WTC11 (cell line): Measurements from ENCODE around the gene DCAF6. TPM values are rescaled to one million over a fixed set of nuclear protein-coding genes. Genes with fewer than 3 reads are reported as not detected.

Experiments used
- ATAC-seq: fragments of 200-7000 bp; cut with Tn5 transposase; 2 replicates; pipeline ENCODE4 v1.10.0; 2021; ENCODE audit warnings: mild to moderate bottlenecking, moderate library complexity
- CTCF ChIA-PET: fragments of 300-600 bp; sonication (Branson Sonifier 250); formaldehyde crosslinking; loops from one replicate; lab custom pipeline; 2021; ENCODE audit warnings: antibody characterized with exemption; lab: Charles Lee
- POLR2A ChIA-PET: fragments of 350-600 bp; sonication (Branson Sonifier 250); formaldehyde crosslinking; loops from one replicate; lab custom pipeline; 2021; ENCODE audit warnings: antibody characterized with exemption; lab: Charles Lee
- DNase-seq: peaks from one replicate; pipeline ENCODE4 v3.0.0; 2021; ENCODE audit warnings: low spot score
- H3K27ac Mint-ChIP-seq: 2 replicates; pipeline ENCODE4 v1.8.0; 2021; ENCODE audit warnings: mixed read lengths
- H3K27me3 Mint-ChIP-seq: 2 replicates; pipeline ENCODE4 v1.8.0; 2021; ENCODE audit warnings: low read depth, mild to moderate bottlenecking, moderate library complexity, mixed read lengths
- H3K36me3 Mint-ChIP-seq: 2 replicates; pipeline ENCODE4 v1.8.0; 2021; ENCODE audit warnings: mixed read lengths
- H3K4me1 Mint-ChIP-seq: 2 replicates; pipeline ENCODE4 v1.8.0; 2022; ENCODE audit warnings: mixed read lengths
- H3K4me3 Mint-ChIP-seq: 2 replicates; pipeline ENCODE4 v1.8.0; 2021; ENCODE audit warnings: mild to moderate bottlenecking, moderate library complexity, mixed read lengths
- H3K9me3 Mint-ChIP-seq: 2 replicates; pipeline ENCODE4 v1.8.0; 2021; ENCODE audit warnings: mixed read lengths
- CREM ChIP-seq: sonication (generic); formaldehyde crosslinking; IDR thresholded peaks from 2 replicates; pipeline ENCODE4 v1.8.1; 2022; ENCODE audit warnings: mild to moderate bottlenecking, missing genetic modification reagents, moderate library complexity
- ELF4 ChIP-seq: sonication (generic); formaldehyde crosslinking; IDR thresholded peaks from 2 replicates; pipeline ENCODE4 v1.8.1; 2022; ENCODE audit warnings: low read depth, mild to moderate bottlenecking, moderate library complexity, missing genetic modification reagents
- FOXP1 ChIP-seq: sonication (generic); formaldehyde crosslinking; IDR thresholded peaks from 2 replicates; pipeline ENCODE4 v1.8.0; 2022; ENCODE audit warnings: missing genetic modification reagents, mild to moderate bottlenecking, moderate library complexity, borderline replicate concordance
- GABPB1 ChIP-seq: sonication (generic); formaldehyde crosslinking; IDR thresholded peaks from 2 replicates; pipeline ENCODE4 v1.8.1; 2023; ENCODE audit warnings: mild to moderate bottlenecking, missing genetic modification reagents
- MXD4 ChIP-seq: fragments of 250-450 bp; sonication (Bioruptor Pico); IDR thresholded peaks from 2 replicates; pipeline ENCODE4 v1.8.0; 2021; ENCODE audit warnings: mild to moderate bottlenecking, moderate library complexity, borderline replicate concordance
- NR1H2 ChIP-seq: sonication (generic); formaldehyde crosslinking; IDR thresholded peaks from 2 replicates; pipeline ENCODE4 v1.9.0; 2021; ENCODE audit warnings: mild to moderate bottlenecking, moderate library complexity, missing genetic modification reagents
- NR3C1 ChIP-seq: sonication (generic); formaldehyde crosslinking; conservative IDR thresholded peaks from 2 replicates; pipeline ENCODE4 v1.8.1; 2023; ENCODE audit warnings: low read depth, mild to moderate bottlenecking, missing genetic modification reagents
- OVOL2 ChIP-seq: fragments of 250-450 bp; sonication (Bioruptor Pico); IDR thresholded peaks from 2 replicates; pipeline ENCODE4 v1.9.0; 2021; ENCODE audit warnings: mild to moderate bottlenecking, borderline replicate concordance
- PRRX2 ChIP-seq: fragments of 250-450 bp; sonication (Bioruptor Pico); IDR thresholded peaks from 2 replicates; pipeline ENCODE4 v1.8.0; 2021; ENCODE audit warnings: mild to moderate bottlenecking
- RELA ChIP-seq: sonication (generic); formaldehyde crosslinking; IDR thresholded peaks from 2 replicates; pipeline ENCODE4 v1.8.1; 2022; ENCODE audit warnings: missing genetic modification reagents, mild to moderate bottlenecking, borderline replicate concordance
- SMAD3 ChIP-seq: sonication (generic); formaldehyde crosslinking; IDR thresholded peaks from 2 replicates; pipeline ENCODE4 v1.8.0; 2022; ENCODE audit warnings: missing genetic modification reagents, mild to moderate bottlenecking, borderline replicate concordance
- TCF7 ChIP-seq: sonication (generic); formaldehyde crosslinking; IDR thresholded peaks from 2 replicates; pipeline ENCODE4 v1.8.0; 2022; ENCODE audit warnings: mild to moderate bottlenecking, low read depth, missing genetic modification reagents, moderate library complexity
- TEAD4 ChIP-seq: sonication (generic); formaldehyde crosslinking; IDR thresholded peaks from 2 replicates; pipeline ENCODE4 v1.8.0; 2022; ENCODE audit warnings: mild to moderate bottlenecking, missing genetic modification reagents
- TP53 ChIP-seq: sonication (generic); formaldehyde crosslinking; IDR thresholded peaks from 2 replicates; pipeline ENCODE4 v1.8.1; 2023; ENCODE audit warnings: mild to moderate bottlenecking, missing genetic modification reagents
- ZBTB21 ChIP-seq: sonication (generic); formaldehyde crosslinking; IDR thresholded peaks from 2 replicates; pipeline ENCODE4 v1.8.1; 2023; ENCODE audit warnings: mild to moderate bottlenecking, missing genetic modification reagents, borderline replicate concordance
- ZNF232 ChIP-seq: sonication (generic); formaldehyde crosslinking; IDR thresholded peaks from 2 replicates; pipeline ENCODE4 v1.8.0; 2022; ENCODE audit warnings: mild to moderate bottlenecking, missing genetic modification reagents
- ZNF423 ChIP-seq: fragments of 250-450 bp; sonication (Bioruptor Pico); IDR thresholded peaks from 2 replicates; pipeline ENCODE4 v2.1.2; 2022; ENCODE audit warnings: mild to moderate bottlenecking, moderate library complexity
- ZNF671 ChIP-seq: fragments of 250-450 bp; sonication (Bioruptor Pico); IDR thresholded peaks from 2 replicates; pipeline ENCODE4 v1.8.0; 2021; ENCODE audit warnings: mild to moderate bottlenecking
- total RNA-seq: library from RNA; stranded (reverse); gene quantifications from 3 replicates; pipeline ENCODE4 v1.2.3, GENCODE V29; 2021
- TF ChIP-seq, protein P1 (sequence below): sonication (generic); formaldehyde crosslinking; IDR thresholded peaks from 2 replicates; pipeline ENCODE4 v1.8.0; 2023; ENCODE audit warnings: missing genetic modification reagents
- TF ChIP-seq, protein P2 (sequence below): sonication (generic); formaldehyde crosslinking; IDR thresholded peaks from 2 replicates; pipeline ENCODE4 v1.8.1; 2022; ENCODE audit warnings: low read depth, mild to moderate bottlenecking, moderate library complexity, missing genetic modification reagents, borderline replicate concordance
- TF ChIP-seq, protein P3 (sequence below): sonication (generic); formaldehyde crosslinking; IDR thresholded peaks from 2 replicates; pipeline ENCODE4 v1.8.1; 2023; ENCODE audit warnings: mild to moderate bottlenecking, missing genetic modification reagents, moderate library complexity
- TF ChIP-seq, protein P4 (sequence below): fragments of 250-450 bp; sonication (Bioruptor Pico); IDR thresholded peaks from 2 replicates; pipeline ENCODE4 v1.8.0; 2021; ENCODE audit warnings: mild to moderate bottlenecking
- TF ChIP-seq, protein P5 (sequence below): fragments of 250-450 bp; sonication (Bioruptor Pico); IDR thresholded peaks from 2 replicates; pipeline ENCODE4 v1.9.0; 2021; ENCODE audit warnings: mild to moderate bottlenecking
- TF ChIP-seq, protein P6 (sequence below): sonication (generic); formaldehyde crosslinking; IDR thresholded peaks from 2 replicates; pipeline ENCODE4 v1.8.1; 2022; ENCODE audit warnings: mild to moderate bottlenecking, missing genetic modification reagents, moderate library complexity, borderline replicate concordance
- TF ChIP-seq, protein P7 (sequence below): sonication (generic); formaldehyde crosslinking; IDR thresholded peaks from 2 replicates; pipeline ENCODE4 v1.8.1; 2022; ENCODE audit warnings: mild to moderate bottlenecking, moderate library complexity, missing genetic modification reagents

The DCAF6 gene
- total RNA-seq, 1 experiment from 2014 or later = 13.5 TPM

DNA sequence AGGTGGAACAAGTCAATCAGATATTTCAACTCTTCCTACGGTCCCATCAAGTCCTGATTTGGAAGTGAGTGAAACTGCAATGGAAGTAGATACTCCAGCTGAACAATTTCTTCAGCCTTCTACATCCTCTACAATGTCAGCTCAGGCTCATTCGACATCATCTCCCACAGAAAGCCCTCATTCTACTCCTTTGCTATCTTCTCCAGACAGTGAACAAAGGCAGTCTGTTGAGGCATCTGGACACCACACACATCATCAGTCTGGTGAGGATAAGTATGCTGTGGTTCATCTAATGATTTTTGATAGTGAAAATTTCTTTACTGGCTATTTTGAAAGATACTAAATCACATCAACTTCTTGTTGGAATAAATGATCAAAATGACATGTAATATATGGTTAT, 68.0 kb downstream of the DCAF6 start (continued):
- no peak for TF ChIP-seq RELA (CRISPR knock-in tag)
- no peak for TF ChIP-seq OVOL2 (CRISPR knock-in tag)
- TF ChIP-seq, protein P1, sequence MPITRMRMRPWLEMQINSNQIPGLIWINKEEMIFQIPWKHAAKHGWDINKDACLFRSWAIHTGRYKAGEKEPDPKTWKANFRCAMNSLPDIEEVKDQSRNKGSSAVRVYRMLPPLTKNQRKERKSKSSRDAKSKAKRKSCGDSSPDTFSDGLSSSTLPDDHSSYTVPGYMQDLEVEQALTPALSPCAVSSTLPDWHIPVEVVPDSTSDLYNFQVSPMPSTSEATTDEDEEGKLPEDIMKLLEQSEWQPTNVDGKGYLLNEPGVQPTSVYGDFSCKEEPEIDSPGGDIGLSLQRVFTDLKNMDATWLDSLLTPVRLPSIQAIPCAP (CRISPR knock-in tag) = no peak
- no peak for TF ChIP-seq TCF7 (CRISPR knock-in tag)
- TF ChIP-seq, protein P2, sequence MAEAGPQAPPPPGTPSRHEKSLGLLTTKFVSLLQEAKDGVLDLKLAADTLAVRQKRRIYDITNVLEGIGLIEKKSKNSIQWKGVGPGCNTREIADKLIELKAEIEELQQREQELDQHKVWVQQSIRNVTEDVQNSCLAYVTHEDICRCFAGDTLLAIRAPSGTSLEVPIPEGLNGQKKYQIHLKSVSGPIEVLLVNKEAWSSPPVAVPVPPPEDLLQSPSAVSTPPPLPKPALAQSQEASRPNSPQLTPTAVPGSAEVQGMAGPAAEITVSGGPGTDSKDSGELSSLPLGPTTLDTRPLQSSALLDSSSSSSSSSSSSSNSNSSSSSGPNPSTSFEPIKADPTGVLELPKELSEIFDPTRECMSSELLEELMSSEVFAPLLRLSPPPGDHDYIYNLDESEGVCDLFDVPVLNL (CRISPR knock-in tag) = no peak
- TF ChIP-seq, protein P3, sequence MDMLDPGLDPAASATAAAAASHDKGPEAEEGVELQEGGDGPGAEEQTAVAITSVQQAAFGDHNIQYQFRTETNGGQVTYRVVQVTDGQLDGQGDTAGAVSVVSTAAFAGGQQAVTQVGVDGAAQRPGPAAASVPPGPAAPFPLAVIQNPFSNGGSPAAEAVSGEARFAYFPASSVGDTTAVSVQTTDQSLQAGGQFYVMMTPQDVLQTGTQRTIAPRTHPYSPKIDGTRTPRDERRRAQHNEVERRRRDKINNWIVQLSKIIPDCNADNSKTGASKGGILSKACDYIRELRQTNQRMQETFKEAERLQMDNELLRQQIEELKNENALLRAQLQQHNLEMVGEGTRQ (CRISPR knock-in tag) = no peak

DNA sequence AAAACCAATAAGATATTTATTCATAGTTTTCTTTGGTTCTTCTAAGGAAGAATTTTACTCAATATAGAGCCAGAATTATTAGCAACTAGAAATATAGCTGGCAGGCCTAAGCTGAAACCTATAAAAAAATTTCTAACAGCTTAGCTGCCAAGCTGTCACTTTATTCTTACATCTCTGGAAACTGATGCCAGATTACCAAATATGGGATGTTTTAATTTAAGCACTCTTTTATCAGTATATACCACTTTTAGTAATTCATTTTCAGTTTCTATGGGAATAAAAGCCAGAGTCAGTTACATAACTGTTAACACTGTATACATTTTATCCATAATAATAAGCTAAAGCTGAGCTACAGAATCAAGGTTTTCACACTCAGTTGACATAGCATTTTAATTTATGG, 69.0 kb downstream of the DCAF6 start:
- ATAC-seq = no peak
- H3K27ac Mint-ChIP-seq = no peak overlapping the region
- peaks cover 4% of the 10 kb centered on the region for H3K4me1 Mint-ChIP-seq
- POLR2A ChIA-PET = no interaction called here
- peaks cover 16% of the 10 kb centered on the region for H3K36me3 Mint-ChIP-seq
- no peaks in the 10 kb centered on the region for H3K9me3 Mint-ChIP-seq
- no peak for DNase-seq
- H3K27me3 Mint-ChIP-seq = no peaks in the 10 kb centered on the region
- TF ChIP-seq MXD4 (CRISPR knock-in tag) (no peak), SMAD3 (CRISPR knock-in tag) (no peak), CREM (CRISPR knock-in tag) (no peak), PRRX2 (CRISPR knock-in tag) (no peak), ZNF423 (CRISPR knock-in tag) (no peak), ZBTB21 (CRISPR knock-in tag) (no peak), GABPB1 (no peak), ELF4 (no peak), TP53 (no peak), TEAD4 (no peak), NR3C1 (CRISPR knock-in tag) (no peak), ZNF232 (no peak), NR1H2 (CRISPR knock-in tag) (no peak), FOXP1 (CRISPR knock-in tag) (no peak), ZNF671 (CRISPR knock-in tag) (no peak)
- TF ChIP-seq, protein P2 (CRISPR knock-in tag) = no peak
- TF ChIP-seq, protein P4, sequence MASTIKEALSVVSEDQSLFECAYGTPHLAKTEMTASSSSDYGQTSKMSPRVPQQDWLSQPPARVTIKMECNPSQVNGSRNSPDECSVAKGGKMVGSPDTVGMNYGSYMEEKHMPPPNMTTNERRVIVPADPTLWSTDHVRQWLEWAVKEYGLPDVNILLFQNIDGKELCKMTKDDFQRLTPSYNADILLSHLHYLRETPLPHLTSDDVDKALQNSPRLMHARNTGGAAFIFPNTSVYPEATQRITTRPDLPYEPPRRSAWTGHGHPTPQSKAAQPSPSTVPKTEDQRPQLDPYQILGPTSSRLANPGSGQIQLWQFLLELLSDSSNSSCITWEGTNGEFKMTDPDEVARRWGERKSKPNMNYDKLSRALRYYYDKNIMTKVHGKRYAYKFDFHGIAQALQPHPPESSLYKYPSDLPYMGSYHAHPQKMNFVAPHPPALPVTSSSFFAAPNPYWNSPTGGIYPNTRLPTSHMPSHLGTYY = no peak
- TF ChIP-seq, protein P5, sequence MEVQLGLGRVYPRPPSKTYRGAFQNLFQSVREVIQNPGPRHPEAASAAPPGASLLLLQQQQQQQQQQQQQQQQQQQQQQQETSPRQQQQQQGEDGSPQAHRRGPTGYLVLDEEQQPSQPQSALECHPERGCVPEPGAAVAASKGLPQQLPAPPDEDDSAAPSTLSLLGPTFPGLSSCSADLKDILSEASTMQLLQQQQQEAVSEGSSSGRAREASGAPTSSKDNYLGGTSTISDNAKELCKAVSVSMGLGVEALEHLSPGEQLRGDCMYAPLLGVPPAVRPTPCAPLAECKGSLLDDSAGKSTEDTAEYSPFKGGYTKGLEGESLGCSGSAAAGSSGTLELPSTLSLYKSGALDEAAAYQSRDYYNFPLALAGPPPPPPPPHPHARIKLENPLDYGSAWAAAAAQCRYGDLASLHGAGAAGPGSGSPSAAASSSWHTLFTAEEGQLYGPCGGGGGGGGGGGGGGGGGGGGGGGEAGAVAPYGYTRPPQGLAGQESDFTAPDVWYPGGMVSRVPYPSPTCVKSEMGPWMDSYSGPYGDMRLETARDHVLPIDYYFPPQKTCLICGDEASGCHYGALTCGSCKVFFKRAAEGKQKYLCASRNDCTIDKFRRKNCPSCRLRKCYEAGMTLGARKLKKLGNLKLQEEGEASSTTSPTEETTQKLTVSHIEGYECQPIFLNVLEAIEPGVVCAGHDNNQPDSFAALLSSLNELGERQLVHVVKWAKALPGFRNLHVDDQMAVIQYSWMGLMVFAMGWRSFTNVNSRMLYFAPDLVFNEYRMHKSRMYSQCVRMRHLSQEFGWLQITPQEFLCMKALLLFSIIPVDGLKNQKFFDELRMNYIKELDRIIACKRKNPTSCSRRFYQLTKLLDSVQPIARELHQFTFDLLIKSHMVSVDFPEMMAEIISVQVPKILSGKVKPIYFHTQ (CRISPR knock-in tag) = no peak
- TF ChIP-seq, protein P6, sequence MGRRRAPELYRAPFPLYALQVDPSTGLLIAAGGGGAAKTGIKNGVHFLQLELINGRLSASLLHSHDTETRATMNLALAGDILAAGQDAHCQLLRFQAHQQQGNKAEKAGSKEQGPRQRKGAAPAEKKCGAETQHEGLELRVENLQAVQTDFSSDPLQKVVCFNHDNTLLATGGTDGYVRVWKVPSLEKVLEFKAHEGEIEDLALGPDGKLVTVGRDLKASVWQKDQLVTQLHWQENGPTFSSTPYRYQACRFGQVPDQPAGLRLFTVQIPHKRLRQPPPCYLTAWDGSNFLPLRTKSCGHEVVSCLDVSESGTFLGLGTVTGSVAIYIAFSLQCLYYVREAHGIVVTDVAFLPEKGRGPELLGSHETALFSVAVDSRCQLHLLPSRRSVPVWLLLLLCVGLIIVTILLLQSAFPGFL (CRISPR knock-in tag) = no peak
- TF ChIP-seq, protein P7, sequence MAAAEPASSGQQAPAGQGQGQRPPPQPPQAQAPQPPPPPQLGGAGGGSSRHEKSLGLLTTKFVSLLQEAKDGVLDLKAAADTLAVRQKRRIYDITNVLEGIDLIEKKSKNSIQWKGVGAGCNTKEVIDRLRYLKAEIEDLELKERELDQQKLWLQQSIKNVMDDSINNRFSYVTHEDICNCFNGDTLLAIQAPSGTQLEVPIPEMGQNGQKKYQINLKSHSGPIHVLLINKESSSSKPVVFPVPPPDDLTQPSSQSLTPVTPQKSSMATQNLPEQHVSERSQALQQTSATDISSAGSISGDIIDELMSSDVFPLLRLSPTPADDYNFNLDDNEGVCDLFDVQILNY (CRISPR knock-in tag) = no peak
- H3K4me3 Mint-ChIP-seq = no peak overlapping the region
- CTCF ChIA-PET = interaction anchor here (1.2 kb wide), 1 partner anchor 77 kb away, joined by 6 read pairs; no protein-coding TSS in a partner anchor
